Measurements from ENCODE around the gene LTO1.

The LTO1 gene, protein sequence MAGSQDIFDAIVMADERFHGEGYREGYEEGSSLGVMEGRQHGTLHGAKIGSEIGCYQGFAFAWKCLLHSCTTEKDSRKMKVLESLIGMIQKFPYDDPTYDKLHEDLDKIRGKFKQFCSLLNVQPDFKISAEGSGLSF
- 14.2 to 22.8 (median 19.2) reads per million in 3 donors for total RNA-seq

DNA sequence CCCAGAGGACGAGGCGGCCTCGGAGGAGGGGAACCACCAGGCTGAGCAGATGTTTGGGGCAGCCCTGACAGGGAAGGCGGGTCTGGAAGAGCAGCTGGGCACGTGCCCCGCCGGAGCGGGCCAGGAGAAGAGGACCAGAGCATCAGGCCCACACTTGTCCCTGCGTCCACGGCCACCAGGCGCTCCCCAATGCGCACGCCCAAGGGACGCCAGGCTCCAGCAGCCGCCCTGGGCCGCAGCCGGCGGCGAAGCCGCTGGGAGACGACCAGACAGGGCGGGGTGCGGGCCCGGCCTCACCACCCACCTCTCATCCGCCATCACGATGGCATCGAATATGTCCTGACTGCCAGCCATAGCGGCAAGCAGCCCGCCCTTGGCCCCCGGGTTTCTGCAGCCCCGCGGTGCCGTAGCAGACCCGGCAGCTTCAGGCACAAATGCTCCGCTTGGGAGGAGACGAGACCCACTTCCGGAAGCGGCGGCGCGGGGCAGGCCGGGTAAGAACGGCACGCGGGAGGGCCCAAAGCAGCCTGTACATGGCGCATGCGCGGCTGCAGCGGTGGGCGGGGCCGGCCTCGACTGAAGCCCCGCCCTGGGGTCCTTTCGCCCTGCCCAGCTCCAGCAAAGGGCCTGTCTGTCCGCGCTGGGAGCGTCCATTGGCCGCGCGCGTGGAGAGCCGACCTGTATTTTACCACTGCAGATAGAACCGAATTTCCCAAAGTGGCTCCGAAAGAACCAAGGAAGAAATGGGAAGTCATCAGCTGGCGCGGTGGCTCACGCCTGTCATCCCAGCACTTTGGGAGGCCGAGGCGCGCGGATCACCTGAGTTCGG, at the start of gene LTO1:
LTO1 (minus strand) TSS at position 468 of the 829 bp plus-strand sequence; CDS start at position 354, 114 bp downstream.
- no peaks in the 10 kb centered on the region for H3K27me3 ChIP-seq (replicated peaks; ENCODE audit: control insufficient read depth, insufficient read depth, low read length, poor library complexity, severe bottlenecking)
- peak; percentile 88 to 92 (median 91) for DNase-seq
- peaks cover 18% of the 10 kb centered on the region for H3K36me3 ChIP-seq (ENCODE audit: control insufficient read depth, insufficient read depth, low read length)

DNA sequence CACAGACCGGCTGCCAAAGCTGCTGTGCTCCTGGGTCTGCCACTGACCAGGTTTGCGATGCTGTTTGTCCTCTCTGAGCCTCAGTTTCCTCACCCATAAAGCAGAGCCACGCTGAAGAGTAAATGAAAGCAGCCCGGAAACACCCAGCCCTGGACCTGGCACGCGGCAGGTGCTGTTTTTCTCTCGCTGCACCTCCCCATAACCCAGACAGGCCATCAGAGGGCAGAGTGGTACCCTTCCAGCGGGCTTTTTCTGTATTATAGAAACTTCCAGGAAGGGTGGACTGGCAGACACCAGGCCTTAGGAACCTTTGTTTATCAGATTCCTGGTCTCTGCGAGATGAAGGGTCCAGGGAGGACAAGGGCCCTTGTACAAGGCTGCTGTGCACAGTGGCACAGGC, 46.6 kb upstream of the LTO1 start:
- Histone ChIP-seq H3K36me3 (ENCODE audit: control insufficient read depth, insufficient read depth, low read length) (no peaks in the 10 kb centered on the region), H3K4me1 (ENCODE audit: control insufficient read depth, insufficient read depth, low read length, poor library complexity, severe bottlenecking) (no peaks in the 10 kb centered on the region), H3K27ac (ENCODE audit: insufficient read depth, low read length, poor library complexity, severe bottlenecking) (no peak overlapping the region), H3K9me3 (ENCODE audit: control insufficient read depth, low read length) (no peaks in the 10 kb centered on the region), H3K4me3 (ENCODE audit: insufficient read depth, low read depth, low read length, poor library complexity, severe bottlenecking) (no peak overlapping the region), H3K27me3 (replicated peaks; ENCODE audit: control insufficient read depth, insufficient read depth, low read length, poor library complexity, severe bottlenecking) (peaks cover 27% of the 10 kb centered on the region)
- DNase-seq, result no peak

More for the DNA sequence above, at the start of gene LTO1:
- Histone ChIP-seq H3K27ac (ENCODE audit: insufficient read depth, low read length, poor library complexity, severe bottlenecking) (peak within 1 kb of the TSS; percentile 82), H3K9me3 (ENCODE audit: control insufficient read depth, low read length) (no peaks in the 10 kb centered on the region), H3K4me1 (ENCODE audit: control insufficient read depth, insufficient read depth, low read length, poor library complexity, severe bottlenecking) (peaks cover 9% of the 10 kb centered on the region), H3K4me3 (ENCODE audit: insufficient read depth, low read depth, low read length, poor library complexity, severe bottlenecking) (peak within 1 kb of the TSS; percentile 80)

DNA sequence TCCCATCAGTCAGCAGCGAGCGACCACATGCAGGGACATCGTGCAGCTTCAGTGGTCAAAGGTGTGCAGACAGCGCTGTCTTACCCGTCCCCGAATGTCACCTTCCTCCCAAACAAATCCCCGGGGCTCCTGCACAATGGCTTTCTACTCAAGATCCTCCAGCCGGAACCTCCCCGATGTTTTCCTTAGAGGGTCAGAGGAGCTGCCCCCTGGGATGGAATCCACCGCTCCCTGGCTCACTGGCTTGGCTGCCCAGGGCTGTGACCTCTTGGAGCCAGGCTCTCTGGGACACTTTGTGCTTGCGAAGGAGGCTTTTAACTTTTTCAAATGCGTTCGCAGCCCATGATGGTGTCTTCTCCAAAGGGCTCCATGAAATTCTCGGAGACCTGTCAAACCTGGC, 46.0 kb upstream of the LTO1 start:
- no peak for DNase-seq
- Histone ChIP-seq H3K9me3 (ENCODE audit: control insufficient read depth, low read length) (no peaks in the 10 kb centered on the region), H3K4me1 (ENCODE audit: control insufficient read depth, insufficient read depth, low read length, poor library complexity, severe bottlenecking) (no peaks in the 10 kb centered on the region), H3K4me3 (ENCODE audit: insufficient read depth, low read depth, low read length, poor library complexity, severe bottlenecking) (no peak overlapping the region), H3K27ac (ENCODE audit: insufficient read depth, low read length, poor library complexity, severe bottlenecking) (no peak overlapping the region), H3K27me3 (replicated peaks; ENCODE audit: control insufficient read depth, insufficient read depth, low read length, poor library complexity, severe bottlenecking) (peaks cover 25% of the 10 kb centered on the region), H3K36me3 (ENCODE audit: control insufficient read depth, insufficient read depth, low read length) (no peaks in the 10 kb centered on the region)

DNA sequence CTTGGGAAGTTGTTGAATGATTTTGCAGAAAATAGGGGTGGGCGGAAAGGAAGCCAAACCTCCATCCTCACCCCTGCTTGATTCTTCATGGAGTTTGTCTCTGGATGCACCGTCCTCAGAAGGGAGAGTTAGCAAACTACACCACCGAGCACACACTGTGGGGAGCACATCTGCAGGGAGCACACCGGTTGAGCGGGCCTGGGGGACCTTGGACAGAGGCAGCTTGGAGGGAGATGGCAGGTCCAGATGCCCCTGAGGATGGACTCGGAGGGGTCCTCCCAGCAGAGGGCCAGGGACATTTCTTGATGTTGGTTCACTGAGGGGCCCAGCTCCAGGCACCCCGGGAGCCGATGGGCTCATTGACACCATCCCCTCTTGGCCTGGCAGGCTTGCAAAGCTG, 43.8 kb upstream of the LTO1 start:
- no peak overlapping the region for H3K4me3 ChIP-seq (ENCODE audit: insufficient read depth, low read depth, low read length, poor library complexity, severe bottlenecking)
- H3K27me3 ChIP-seq (replicated peaks; ENCODE audit: control insufficient read depth, insufficient read depth, low read length, poor library complexity, severe bottlenecking), result peaks cover 22% of the 10 kb centered on the region
- DNase-seq, result no peak

DNA sequence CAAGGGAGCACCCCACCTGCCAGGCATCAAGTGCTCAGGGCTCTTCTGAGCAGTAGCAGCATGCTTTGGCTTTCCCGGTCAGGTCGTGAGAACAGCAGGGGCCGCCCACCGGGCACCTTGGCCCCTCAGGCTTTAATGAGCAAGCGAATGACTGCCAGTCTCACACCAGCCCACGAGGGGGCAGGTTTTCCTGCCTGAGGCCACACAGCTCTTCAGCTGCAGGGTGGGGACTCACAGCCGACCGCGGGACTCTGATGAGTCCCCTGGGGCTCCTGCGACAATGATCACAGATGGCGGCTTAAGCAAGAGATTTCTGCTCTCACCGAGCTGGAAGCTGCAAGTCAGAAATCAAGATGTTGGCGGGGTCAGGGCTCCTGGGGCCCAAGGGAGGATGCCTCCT, 43.0 kb upstream of the LTO1 start:
- H3K27ac ChIP-seq (ENCODE audit: insufficient read depth, low read length, poor library complexity, severe bottlenecking), result no peak overlapping the region
- DNase-seq, result no peak
- H3K9me3 ChIP-seq (ENCODE audit: control insufficient read depth, low read length), result no peaks in the 10 kb centered on the region
- H3K4me1 ChIP-seq (ENCODE audit: control insufficient read depth, insufficient read depth, low read length, poor library complexity, severe bottlenecking), result no peaks in the 10 kb centered on the region
- peaks cover 21% of the 10 kb centered on the region for H3K27me3 ChIP-seq (replicated peaks; ENCODE audit: control insufficient read depth, insufficient read depth, low read length, poor library complexity, severe bottlenecking)
- H3K36me3 ChIP-seq (ENCODE audit: control insufficient read depth, insufficient read depth, low read length), result no peaks in the 10 kb centered on the region
- no peak overlapping the region for H3K4me3 ChIP-seq (ENCODE audit: insufficient read depth, low read depth, low read length, poor library complexity, severe bottlenecking)

More for the DNA sequence above, 43.8 kb upstream of the LTO1 start:
- Histone ChIP-seq H3K27ac (ENCODE audit: insufficient read depth, low read length, poor library complexity, severe bottlenecking) (no peak overlapping the region), H3K36me3 (ENCODE audit: control insufficient read depth, insufficient read depth, low read length) (no peaks in the 10 kb centered on the region), H3K9me3 (ENCODE audit: control insufficient read depth, low read length) (no peaks in the 10 kb centered on the region), H3K4me1 (ENCODE audit: control insufficient read depth, insufficient read depth, low read length, poor library complexity, severe bottlenecking) (no peaks in the 10 kb centered on the region)

DNA sequence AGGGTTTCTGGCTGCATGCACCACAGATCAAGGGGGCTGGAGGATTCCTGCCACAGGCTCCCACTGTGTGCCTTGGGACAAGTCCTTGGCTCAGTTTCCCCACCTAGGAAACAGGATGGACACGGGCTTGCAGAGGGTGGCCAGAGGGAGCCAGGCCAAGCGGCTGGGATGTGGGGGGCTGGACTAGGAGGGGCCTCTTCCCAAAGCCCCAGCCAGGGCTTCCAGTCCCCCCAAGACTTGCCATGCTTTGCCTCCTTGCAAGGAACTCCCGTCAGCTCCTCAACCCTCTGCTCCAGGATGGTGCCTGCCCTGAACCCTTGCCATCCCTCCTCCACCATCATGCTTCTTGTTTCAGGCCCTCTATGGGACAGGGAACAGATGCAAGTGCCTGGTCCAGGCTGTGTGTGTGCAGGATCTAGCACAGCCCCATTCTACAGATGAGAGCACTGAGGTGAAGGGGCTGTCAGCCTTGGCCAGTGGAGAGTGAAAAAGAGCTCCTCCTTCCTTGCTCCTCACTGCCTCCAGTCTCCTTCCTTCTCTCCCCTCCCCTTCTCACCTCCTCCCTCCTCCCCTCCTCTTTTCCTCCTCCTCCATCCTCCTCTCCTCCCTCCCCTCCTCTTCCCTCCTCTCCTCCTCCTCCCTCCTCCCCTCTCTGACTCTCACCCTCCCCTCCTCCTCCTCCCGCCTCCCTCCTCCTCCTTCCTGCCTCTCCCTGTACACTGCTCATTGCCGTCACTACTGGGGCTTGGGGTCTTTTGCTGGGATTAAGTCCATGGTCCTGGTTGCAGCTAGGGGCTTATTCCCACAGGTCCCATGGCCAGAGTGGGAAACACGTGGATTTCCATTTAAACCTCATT, 42.0 kb upstream of the LTO1 start:
- no peak overlapping the region for H3K4me3 ChIP-seq (ENCODE audit: insufficient read depth, low read depth, low read length, poor library complexity, severe bottlenecking)
- H3K36me3 ChIP-seq (ENCODE audit: control insufficient read depth, insufficient read depth, low read length), result no peaks in the 10 kb centered on the region
- peaks cover 19% of the 10 kb centered on the region for H3K27me3 ChIP-seq (replicated peaks; ENCODE audit: control insufficient read depth, insufficient read depth, low read length, poor library complexity, severe bottlenecking)
- H3K4me1 ChIP-seq (ENCODE audit: control insufficient read depth, insufficient read depth, low read length, poor library complexity, severe bottlenecking), result peaks cover 2% of the 10 kb centered on the region
- no peak overlapping the region for H3K27ac ChIP-seq (ENCODE audit: insufficient read depth, low read length, poor library complexity, severe bottlenecking)
- H3K9me3 ChIP-seq (ENCODE audit: control insufficient read depth, low read length), result no peaks in the 10 kb centered on the region
- no peak for DNase-seq

DNA sequence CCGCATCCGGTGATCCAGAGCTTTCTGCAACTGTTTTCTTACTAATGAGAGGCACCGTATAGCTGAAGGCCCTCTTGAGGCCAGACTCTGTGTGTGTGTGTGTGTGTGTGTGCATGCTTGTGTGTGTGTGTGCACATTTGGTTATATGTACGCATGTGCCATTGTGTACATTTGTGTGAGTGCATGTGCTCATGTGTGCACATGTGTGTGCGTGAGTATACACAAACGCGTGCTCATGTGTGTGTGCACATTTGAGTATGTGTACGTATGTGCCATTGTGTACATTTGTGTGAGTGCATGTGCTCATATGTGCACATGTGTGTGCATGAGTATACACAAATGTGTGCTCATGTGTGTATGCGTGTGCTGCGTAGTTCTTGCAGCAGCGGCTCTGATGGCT, 40.9 kb upstream of the LTO1 start:
- no peak overlapping the region for H3K27ac ChIP-seq (ENCODE audit: insufficient read depth, low read length, poor library complexity, severe bottlenecking)
- DNase-seq, result no peak
- H3K4me3 ChIP-seq (ENCODE audit: insufficient read depth, low read depth, low read length, poor library complexity, severe bottlenecking), result no peak overlapping the region
- no peaks in the 10 kb centered on the region for H3K36me3 ChIP-seq (ENCODE audit: control insufficient read depth, insufficient read depth, low read length)
- peaks cover 10% of the 10 kb centered on the region for H3K27me3 ChIP-seq (replicated peaks; ENCODE audit: control insufficient read depth, insufficient read depth, low read length, poor library complexity, severe bottlenecking)
- peaks cover 7% of the 10 kb centered on the region for H3K4me1 ChIP-seq (ENCODE audit: control insufficient read depth, insufficient read depth, low read length, poor library complexity, severe bottlenecking)
- no peaks in the 10 kb centered on the region for H3K9me3 ChIP-seq (ENCODE audit: control insufficient read depth, low read length)

DNA sequence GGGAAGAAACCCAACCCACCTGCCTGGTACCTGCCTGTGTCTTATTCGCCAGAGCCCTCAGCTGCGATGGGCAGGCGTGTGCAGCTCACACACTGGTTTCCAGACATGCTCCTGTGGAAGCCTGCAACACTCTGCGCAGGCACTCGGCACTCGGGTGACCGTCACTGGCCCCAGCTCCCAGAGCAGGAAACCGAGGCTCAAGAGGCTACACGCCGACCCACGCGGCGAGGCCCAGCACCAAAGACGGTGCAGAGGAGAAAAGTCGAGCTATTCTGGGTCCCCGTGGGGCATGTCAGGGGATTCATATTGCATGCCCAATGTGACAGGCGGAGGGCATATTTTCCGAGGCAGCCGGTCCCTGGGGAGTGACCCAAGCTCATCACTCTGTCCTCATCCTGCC, 40.3 kb upstream of the LTO1 start:
- no peak for DNase-seq
- Histone ChIP-seq H3K4me3 (ENCODE audit: insufficient read depth, low read depth, low read length, poor library complexity, severe bottlenecking) (no peak overlapping the region), H3K27me3 (replicated peaks; ENCODE audit: control insufficient read depth, insufficient read depth, low read length, poor library complexity, severe bottlenecking) (peaks cover 7% of the 10 kb centered on the region), H3K27ac (ENCODE audit: insufficient read depth, low read length, poor library complexity, severe bottlenecking) (no peak overlapping the region), H3K36me3 (ENCODE audit: control insufficient read depth, insufficient read depth, low read length) (no peaks in the 10 kb centered on the region), H3K9me3 (ENCODE audit: control insufficient read depth, low read length) (no peaks in the 10 kb centered on the region), H3K4me1 (ENCODE audit: control insufficient read depth, insufficient read depth, low read length, poor library complexity, severe bottlenecking) (peaks cover 7% of the 10 kb centered on the region)

DNA sequence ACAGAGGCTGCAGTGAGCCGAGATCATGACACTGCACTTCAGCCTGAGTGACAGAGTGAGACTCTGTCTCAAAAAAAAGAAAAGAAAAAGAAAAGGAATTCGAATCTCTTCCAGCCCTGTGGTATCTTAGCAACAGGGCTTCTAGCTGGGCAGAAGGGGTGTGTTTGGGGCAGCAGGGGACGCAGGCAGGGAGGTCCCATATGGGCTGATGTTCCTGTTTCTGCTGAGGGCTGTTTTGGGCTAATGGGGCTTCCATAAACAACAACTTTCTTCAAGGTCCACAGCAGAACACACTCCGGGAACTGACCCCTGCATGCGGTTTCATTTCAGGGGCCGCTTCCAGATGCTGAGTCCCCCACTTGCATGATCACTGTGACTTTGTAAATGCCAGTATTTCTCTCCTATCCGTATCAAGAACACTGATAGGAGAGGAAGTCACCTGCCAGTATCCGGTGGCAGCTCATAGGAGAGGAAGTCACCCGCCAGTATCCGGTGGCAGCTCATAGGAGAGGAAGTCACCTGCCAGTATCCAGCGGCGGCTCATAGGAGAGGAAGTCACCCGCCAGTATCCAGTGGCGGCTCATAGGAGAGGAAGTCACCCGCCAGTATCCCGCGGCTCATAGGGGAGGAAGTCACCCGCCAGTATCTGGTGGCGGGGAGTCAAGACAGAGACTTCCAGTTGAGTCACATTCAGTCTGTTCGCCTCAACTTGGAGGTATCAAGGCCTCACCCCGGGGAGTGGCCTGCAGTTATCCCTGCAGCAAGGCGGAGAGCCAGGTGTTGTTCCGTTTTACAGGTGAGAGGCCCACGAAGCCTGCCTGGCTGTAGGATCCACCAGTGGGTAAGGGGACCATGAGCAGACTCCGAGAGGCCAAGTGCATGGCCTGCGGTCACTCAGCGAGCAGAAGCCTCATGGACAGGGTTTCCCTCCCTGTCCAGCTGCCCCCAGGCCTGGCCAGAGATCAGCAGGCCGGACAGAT, 37.0 kb upstream of the LTO1 start:
- no peak for DNase-seq
- H3K4me3 ChIP-seq (ENCODE audit: insufficient read depth, low read depth, low read length, poor library complexity, severe bottlenecking), result no peak overlapping the region
- no peak overlapping the region for H3K27ac ChIP-seq (ENCODE audit: insufficient read depth, low read length, poor library complexity, severe bottlenecking)
- no peaks in the 10 kb centered on the region for H3K9me3 ChIP-seq (ENCODE audit: control insufficient read depth, low read length)
- H3K4me1 ChIP-seq (ENCODE audit: control insufficient read depth, insufficient read depth, low read length, poor library complexity, severe bottlenecking), result peaks cover 7% of the 10 kb centered on the region
- H3K36me3 ChIP-seq (ENCODE audit: control insufficient read depth, insufficient read depth, low read length), result no peaks in the 10 kb centered on the region
- H3K27me3 ChIP-seq (replicated peaks; ENCODE audit: control insufficient read depth, insufficient read depth, low read length, poor library complexity, severe bottlenecking), result no peaks in the 10 kb centered on the region
